A549 (cell line): Measurements from ENCODE around the gene PIK3R6. TPM values are rescaled to one million over a fixed set of nuclear protein-coding genes. Genes with fewer than 3 reads are reported as not detected.

Source experiments
- ATAC-seq, 2 experiments: fragments of 200-7000 bp in 1 of 2; fragments of >200 bp in 1 of 2; cut with Nextera tagmentation in 1 of 2; cut with Tn5 transposase in 1 of 2; 3 replicates each; pipeline versions ENCODE4 v1.8.0 to v1.9.1; 2018 to 2020; ENCODE audit warnings: mild to moderate bottlenecking in 1 of 2, moderate library complexity in 1 of 2
- CTCF ChIA-PET: fragments of 300-600 bp; sonication (Branson Sonifier 250); formaldehyde crosslinking; extraction: SDS; loops from one replicate; lab custom pipeline; 2021; ENCODE audit warnings: antibody characterized with exemption, inconsistent platforms; lab: Yijun Ruan, JAX
- POLR2A ChIA-PET: fragments of 350-600 bp; formaldehyde crosslinking; extraction: SDS; loops from one replicate; lab custom pipeline; 2021; ENCODE audit warnings: antibody characterized with exemption, inconsistent platforms; lab: Yijun Ruan, JAX
- DNase-seq, 2 experiments: peaks; one replicate each; pipeline versions ENCODE4 v3.0.0 to v3.0.0-alpha.2; 2011 to 2016; ENCODE audit warnings: low read depth in 1 of 2, low spot score in 1 of 2
- FAIRE-seq: peaks from 2 replicates; lab custom pipeline; 2011; peaks lifted over from hg19 to GRCh38; lab: Jason Lieb, UNC
- H3K27ac ChIP-seq, 2 experiments: fragments of >200 bp; sonication (Bioruptor Twin); formaldehyde crosslinking; 3 replicates each; pipeline ENCODE4 v1.5.1; 2016 to 2017
- H3K4me1 ChIP-seq: fragments of >200 bp; sonication (Bioruptor Twin); formaldehyde crosslinking; 3 replicates; pipeline ENCODE4 v1.6.1; 2016
- H3K4me2 ChIP-seq: fragments of >200 bp; sonication (Bioruptor Twin); formaldehyde crosslinking; 3 replicates; pipeline ENCODE4 v1.6.1; 2016
- H3K4me3 ChIP-seq: fragments of >200 bp; sonication (Bioruptor Twin); formaldehyde crosslinking; 3 replicates; pipeline ENCODE4 v1.5.1; 2016
- H3K9me3 ChIP-seq: fragments of >200 bp; sonication (Bioruptor Twin); formaldehyde crosslinking; 3 replicates; pipeline ENCODE4 v1.6.1; 2016
- BHLHE40 ChIP-seq: IDR thresholded peaks from 2 replicates; pipeline ENCODE4 v1.6.1; 2012; ENCODE audit warnings: low read depth, low read length, inconsistent platforms
- CHD4 ChIP-seq: fragments of 200-600 bp; sonication (generic); IDR thresholded peaks from 2 replicates; pipeline ENCODE4 v1.6.1; 2016; ENCODE audit warnings: antibody characterized with exemption, mild to moderate bottlenecking, borderline replicate concordance
- E2F6 ChIP-seq: IDR thresholded peaks from 2 replicates; pipeline ENCODE4 v1.6.1; 2012; ENCODE audit warnings: low read depth, borderline replicate concordance
- EHF ChIP-seq: fragments of 250-450 bp; sonication (Bioruptor Pico); IDR thresholded peaks from 2 replicates; pipeline ENCODE4 v1.5.0; 2020; ENCODE audit warnings: mild to moderate bottlenecking
- FOXS1 ChIP-seq: fragments of 250-450 bp; sonication (Bioruptor Pico); IDR thresholded peaks from 2 replicates; pipeline ENCODE4 v1.5.0; 2020; ENCODE audit warnings: mild to moderate bottlenecking, moderate library complexity
- HMGXB4 ChIP-seq: fragments of 250-450 bp; sonication (Bioruptor Pico); IDR thresholded peaks from 2 replicates; pipeline ENCODE4 v1.5.0; 2021; ENCODE audit warnings: mild to moderate bottlenecking, moderate library complexity, borderline replicate concordance
- MAFK ChIP-seq: fragments of 450-650 bp; IDR thresholded peaks from 2 replicates; pipeline ENCODE4 v1.6.1; 2014; ENCODE audit not compliant: partially characterized antibody
- MYC ChIP-seq: IDR thresholded peaks from 2 replicates; pipeline ENCODE4 v1.6.1; 2012; ENCODE audit warnings: mild to moderate bottlenecking, inconsistent platforms, low read length, improper control_type of control experiment, borderline replicate concordance
- PBX3 ChIP-seq: IDR thresholded peaks from 2 replicates; pipeline ENCODE4 v1.6.1; 2012
- PHF8 ChIP-seq: fragments of 200-600 bp; sonication (generic); IDR thresholded peaks from 2 replicates; pipeline ENCODE4 v1.6.1; 2016; ENCODE audit warnings: low read depth, mild to moderate bottlenecking, antibody characterized with exemption, moderate library complexity, borderline replicate concordance
- POLR2AphosphoS2 ChIP-seq: conservative IDR thresholded peaks from 2 replicates; pipeline ENCODE4 v1.6.1; 2012; ENCODE audit warnings: low read length, improper control_type of control experiment, inconsistent platforms
- USF2 ChIP-seq: fragments of 450-650 bp; IDR thresholded peaks from 2 replicates; pipeline ENCODE4 v1.6.1; 2014; ENCODE audit warnings: antibody characterized with exemption
- ZC3H11A ChIP-seq: fragments of 450-650 bp; IDR thresholded peaks from 2 replicates; pipeline ENCODE4 v1.6.1; 2014; ENCODE audit warnings: antibody characterized with exemption, mild to moderate bottlenecking
- ZFP36 ChIP-seq: fragments of 450-650 bp; IDR thresholded peaks from 2 replicates; pipeline ENCODE4 v1.6.1; 2014; ENCODE audit warnings: borderline replicate concordance; ENCODE audit not compliant: partially characterized antibody
- ZNF302 ChIP-seq: fragments of 250-450 bp; sonication (Bioruptor Pico); IDR thresholded peaks from 2 replicates; pipeline ENCODE4 v1.9.0; 2021; ENCODE audit warnings: inconsistent platforms, mild to moderate bottlenecking, moderate library complexity
- ZSCAN20 ChIP-seq: fragments of 250-450 bp; sonication (Bioruptor Pico); IDR thresholded peaks from 2 replicates; pipeline ENCODE4 v1.8.0; 2022; ENCODE audit warnings: mild to moderate bottlenecking, moderate library complexity
- WGBS: methylation state at CpG from one replicate; pipeline ENCODE4 v1.1.6; 2017; ENCODE audit errors: missing lambda C conversion rate; 5-methylcytosine and 5-hydroxymethylcytosine counted together
- polyA plus RNA-seq, 4 experiments: library from polyadenylated mRNA; depleted of rRNA in 3 of 4; stranded (reverse); fragments of >200 nt; fragmentation: RNase III in 1 of 4; extraction: RNeasy Plus Mini Kit Qiagen cat#74134 plus additional on column Dnase treatment in 1 of 4; gene quantifications; 2 replicates in 3 of 4; 3 replicates in 1 of 4; pipeline ENCODE4 v1.2.3, GENCODE V29; 2011 to 2017

The PIK3R6 gene
- polyA plus RNA-seq, 2 of the 4 experiments (the other 2 are of a cell fraction), result not detected

GRCh38 chr17:8800656-8801055 is 66.8 kb downstream of the PIK3R6 start:
- ATAC-seq, result no peak
- Histone ChIP-seq H3K4me3 (no peak overlapping the region), H3K9me3 (no peaks in the 10 kb centered on the region), H3K27ac (no peak overlapping the region), H3K4me2 (no peak overlapping the region), H3K4me1 (no peaks in the 10 kb centered on the region)
- TF ChIP-seq ZC3H11A (no peak), MYC (no peak), BHLHE40 (no peak), HMGXB4 (no peak), FOXS1 (no peak), PHF8 (no peak), ZSCAN20 (no peak), POLR2AphosphoS2 (no peak), E2F6 (no peak), USF2 (no peak)
- FAIRE-seq, result no peak
- POLR2A ChIA-PET, result no interaction called here
- WGBS, result 26% methylated on average over 2 of the region's 2 CpGs
- DNase-seq, result no peak
- CTCF ChIA-PET, result interaction anchor here (0.6 to 4.7 kb wide), 2 partner anchors 14 to 391 kb away, joined by 3 to 51 read pairs; no protein-coding TSS in a partner anchor

GRCh38 chr17:8799570-8800212 is 67.8 kb downstream of the PIK3R6 start:
- Histone ChIP-seq H3K4me1 (no peaks in the 10 kb centered on the region), H3K4me2 (no peak overlapping the region), H3K4me3 (no peak overlapping the region), H3K27ac (no peak overlapping the region), H3K9me3 (no peaks in the 10 kb centered on the region)
- FAIRE-seq (no peak), ATAC-seq (no peak), DNase-seq (no peak)
- ChIA-PET CTCF (interaction anchor here (0.9 to 4.7 kb wide), 3 partner anchors 14 to 89 kb away, joined by 3 to 51 read pairs (median 6); no protein-coding TSS in a partner anchor), POLR2A (no interaction called here)
- 67% methylated on average over 14 of the region's 15 CpGs for WGBS
- TF ChIP-seq E2F6, result no peak
- no peak for TF ChIP-seq PHF8
- TF ChIP-seq ZNF302, result no peak
- TF ChIP-seq HMGXB4, result no peak
- TF ChIP-seq MAFK, result no peak
- no peak for TF ChIP-seq CHD4
- no peak for TF ChIP-seq EHF (CRISPR knock-in tag)
- no peak for TF ChIP-seq ZFP36
- no peak for TF ChIP-seq PBX3
